GM12878 (cell line): ENCODE measurements around the gene SMIM28. TPM values are rescaled to one million over a fixed set of nuclear protein-coding genes. Genes with fewer than 3 reads are reported as not detected.

ENCODE experiments used
- ATF3 ChIP-seq: IDR thresholded peaks from 2 replicates; pipeline ENCODE4 v1.6.1; 2011; ENCODE audit warnings: low read depth, mild to moderate bottlenecking, low read length, moderate library complexity, borderline replicate concordance; ENCODE audit errors: extremely low read depth
- BACH1 ChIP-seq: fragments of 450-650 bp; IDR thresholded peaks from 2 replicates; pipeline ENCODE4 v1.6.1; 2017; ENCODE audit warnings: mild to moderate bottlenecking, borderline replicate concordance
- CBX5 ChIP-seq: sonication (generic); IDR thresholded peaks from 2 replicates; pipeline ENCODE4 v1.6.1; 2016; ENCODE audit warnings: low read depth, moderate library complexity, mild to moderate bottlenecking, inconsistent platforms
- DPF2 ChIP-seq: fragments of 450-650 bp; IDR thresholded peaks from 2 replicates; pipeline ENCODE4 v1.6.1; 2017; ENCODE audit warnings: mild to moderate bottlenecking
- EZH2 ChIP-seq: IDR thresholded peaks from 2 replicates; pipeline ENCODE4 v1.6.1; 2012; ENCODE audit warnings: low read depth, mild to moderate bottlenecking, control low read depth, inconsistent platforms, low read length, borderline replicate concordance; ENCODE audit not compliant: control insufficient read depth
- MEF2B ChIP-seq: fragments of 450-650 bp; IDR thresholded peaks from 2 replicates; pipeline ENCODE4 v1.6.1; 2018; ENCODE audit warnings: mild to moderate bottlenecking, moderate library complexity; ENCODE audit not compliant: partially characterized antibody, poor library complexity, severe bottlenecking
- MTA2 ChIP-seq: fragments of 450-650 bp; IDR thresholded peaks from 2 replicates; pipeline ENCODE4 v1.6.1; 2016; ENCODE audit warnings: low read depth, mild to moderate bottlenecking, moderate library complexity
- NFXL1 ChIP-seq: fragments of 450-650 bp; IDR thresholded peaks from 2 replicates; pipeline ENCODE4 v1.6.1; 2017; ENCODE audit warnings: antibody characterized with exemption, mild to moderate bottlenecking, borderline replicate concordance
- NR2C1 ChIP-seq: fragments of 450-650 bp; IDR thresholded peaks from 2 replicates; pipeline ENCODE4 v1.6.1; 2017; ENCODE audit warnings: antibody characterized with exemption, mild to moderate bottlenecking, moderate library complexity
- NR2F1 ChIP-seq: fragments of 450-650 bp; conservative IDR thresholded peaks from 2 replicates; pipeline ENCODE4 v1.6.1; 2017; ENCODE audit warnings: mild to moderate bottlenecking
- PAX5 ChIP-seq: IDR thresholded peaks from 2 replicates; pipeline ENCODE4 v1.6.1; 2011; ENCODE audit warnings: low read depth, low read length, borderline replicate concordance
- PKNOX1 ChIP-seq: fragments of 450-650 bp; IDR thresholded peaks from 2 replicates; pipeline ENCODE4 v1.6.1; 2016; ENCODE audit warnings: mild to moderate bottlenecking
- RAD21 ChIP-seq: IDR thresholded peaks from 2 replicates; pipeline ENCODE4 v1.6.1; 2011; ENCODE audit warnings: mild to moderate bottlenecking, low read depth, low read length, moderate library complexity; ENCODE audit not compliant: insufficient read depth
- SKIL ChIP-seq: fragments of 450-650 bp; IDR thresholded peaks from 2 replicates; pipeline ENCODE4 v1.6.1; 2017; ENCODE audit warnings: mild to moderate bottlenecking, low read depth, inconsistent platforms; ENCODE audit not compliant: poor library complexity, severe bottlenecking
- SPI1 ChIP-seq: IDR thresholded peaks from 2 replicates; pipeline ENCODE4 v1.6.1; 2011; ENCODE audit warnings: low read depth, mild to moderate bottlenecking, low read length, moderate library complexity, borderline replicate concordance; ENCODE audit not compliant: insufficient read depth
- SREBF1 ChIP-seq: IDR thresholded peaks from 2 replicates; pipeline ENCODE4 v1.6.1; 2012; ENCODE audit warnings: mild to moderate bottlenecking, low read length
- TAF1 ChIP-seq: IDR thresholded peaks from 2 replicates; pipeline ENCODE4 v1.6.1; 2011; ENCODE audit warnings: mild to moderate bottlenecking, low read depth, low read length, borderline replicate concordance
- TBL1XR1 ChIP-seq: IDR thresholded peaks from 2 replicates; pipeline ENCODE4 v1.6.1; 2012; ENCODE audit warnings: low read depth, low read length, improper control_type of control experiment
- TCF12 ChIP-seq: IDR thresholded peaks from 2 replicates; pipeline ENCODE4 v1.6.1; 2011; ENCODE audit warnings: low read depth, mild to moderate bottlenecking, low read length
- YY1 ChIP-seq: IDR thresholded peaks from 2 replicates; pipeline ENCODE4 v1.6.1; 2011; ENCODE audit warnings: low read depth, mild to moderate bottlenecking, low read length
- ZBTB40 ChIP-seq: fragments of 450-650 bp; IDR thresholded peaks from 2 replicates; pipeline ENCODE4 v1.6.1; 2016; ENCODE audit warnings: mild to moderate bottlenecking, moderate library complexity, borderline replicate concordance
- ZNF274 ChIP-seq: IDR thresholded peaks from one replicate; pipeline ENCODE4 v1.8.0; 2011; ENCODE audit not compliant: insufficient read length, insufficient read depth
- ZSCAN29 ChIP-seq: fragments of 450-650 bp; IDR thresholded peaks from 2 replicates; pipeline ENCODE4 v1.6.1; 2017; ENCODE audit warnings: mild to moderate bottlenecking, moderate library complexity
- polyA plus RNA-seq, 11 experiments: library from polyadenylated mRNA; depleted of rRNA in 4 of 11; unstranded in 6 of 11; stranded (reverse) in 5 of 11; fragments of >200 nt; fragmentation: Nextera tagmentation in 4 of 11; fragmentation: Illumina TruSeq in 1 of 11; extraction: Ambion mirVana in 4 of 11; extraction: Trizol in 1 of 11; gene quantifications; 1 replicate in 1 of 11; 2 replicates in 10 of 11; pipeline versions ENCODE4 v1.2.1 to v1.2.3, GENCODE V29; 2011 to 2016; ENCODE audit warnings: inconsistent platforms in 2 of 11, missing spikeins in 2 of 11, low read depth in 1 of 11
- total RNA-seq, 4 experiments: library from RNA; depleted of rRNA in 3 of 4; stranded (reverse); fragments of >200 nt in 3 of 4; fragmentation: Illumina TruSeq in 1 of 4; extraction: Trizol in 1 of 4; gene quantifications; 2 replicates each; pipeline versions ENCODE4 v1.2.1 to v1.2.3, GENCODE V29; 2013 to 2021

SMIM28 gene
- total and polyA plus RNA-seq, 10 of the 15 experiments (the other 5 are each of a cell fraction or from before 2014, with no cell fraction given), result not detected

- TF ChIP-seq NR2F1 (peak; percentile 77; the same call in 1 of the 2 replicates), TBL1XR1 (no peak), MEF2B (peak; percentile 36), ZSCAN29 (no peak), CBX5 (0 out of 2 replicates have a peak, but pooled peaks have one; percentile 36), DPF2 (peak; percentile 73), ZNF274 (no peak), SREBF1 (no peak), SPI1 (peak; percentile 72), BACH1 (peak; percentile 63), SKIL (no peak), RAD21 (peak; percentile 34; the same call in 1 of the 2 replicates), NFXL1 (0 out of 2 replicates have a peak, but pooled peaks have one; percentile 44), EZH2 (no peak), ZBTB40 (no peak; the same call in 1 of the 2 replicates), PAX5 (no peak), TAF1 (no peak), PKNOX1 (peak; percentile 63; the same call in 1 of the 2 replicates), YY1 (no peak), MTA2 (no peak), ATF3 (no peak), NR2C1 (no peak), TCF12 (peak; percentile 78; the same call in 1 of the 2 replicates)
These were observed 26.3 kb downstream of the SMIM28 start, which contains the start of gene HEBP2 (continued) for GRCh38 chr6:138403801-138404665.
